Upper lobe of left lung (tissue), 6 donors: ENCODE results near the gene INSRR. TPM values are rescaled to one million over a fixed set of nuclear protein-coding genes. Genes with fewer than 3 reads are reported as not detected.

Source experiments
- ATAC-seq, 2 donors: fragments of 200-7000 bp; cut with Tn5 transposase; one replicate each; pipeline ENCODE4 v1.9.1; 2022; ENCODE audit warnings: mild to moderate bottlenecking in 2 of 2, moderate library complexity in 2 of 2; ENCODE audit not compliant: low FRiP score in 2 of 2
- DNase-seq, 2 donors: peaks; one replicate each; pipeline ENCODE4 v3.0.0-alpha.2; 2019 to 2020
- H3K27ac ChIP-seq, 4 donors: fragments of 200-600 bp; sonication (generic); one replicate each; pipeline ENCODE4 v1.5.1; 2016 to 2019
- H3K27me3 ChIP-seq, 4 donors: fragments of 200-600 bp; sonication (generic); one replicate each; pipeline ENCODE4 v1.5.1; 2017 to 2019
- H3K36me3 ChIP-seq, 4 donors: fragments of 200-600 bp; sonication (generic); one replicate each; pipeline ENCODE4 v1.5.1; 2016 to 2019
- H3K4me1 ChIP-seq, 4 donors: fragments of 200-600 bp; sonication (generic); one replicate each; pipeline ENCODE4 v1.5.1; 2018 to 2019
- H3K4me3 ChIP-seq, 4 donors: fragments of 200-600 bp; sonication (generic); one replicate each; pipeline ENCODE4 v1.5.1; 2017 to 2019; ENCODE audit warnings: mild to moderate bottlenecking in 2 of 4, moderate library complexity in 1 of 4
- H3K9me3 ChIP-seq, 4 donors: fragments of 200-600 bp; sonication (generic); one replicate each; pipeline ENCODE4 v1.5.1; 2018 to 2019
- CTCF ChIP-seq, 6 experiments: fragments of 450-650 bp in 4 of 6; fragments of 200-600 bp in 2 of 6; sonication (generic) in 2 of 6; IDR thresholded peaks; one replicate each; pipeline ENCODE4 v1.5.1; 2016 to 2019; ENCODE audit warnings: antibody characterized with exemption in 6 of 6
- EP300 ChIP-seq, 4 donors: sonication (generic); formaldehyde crosslinking; IDR thresholded peaks; one replicate each; pipeline ENCODE4 v1.5.1; 2017; ENCODE audit warnings: antibody characterized with exemption in 4 of 4, control low read depth in 2 of 4
- POLR2A ChIP-seq, 4 donors: fragments of 450-650 bp; IDR thresholded peaks; one replicate each; pipeline ENCODE4 v1.5.1; 2016 to 2017; ENCODE audit warnings: antibody characterized with exemption in 4 of 4, mild to moderate bottlenecking in 2 of 4
- POLR2AphosphoS5 ChIP-seq, 2 donors: sonication (generic); formaldehyde crosslinking; IDR thresholded peaks; one replicate each; pipeline ENCODE4 v1.5.1; 2017; ENCODE audit warnings: antibody characterized with exemption in 2 of 2
- WGBS, 2 donors: methylation state at CpG; one replicate each; pipeline ENCODE4 v1.1.5; 2017 to 2018; 5-methylcytosine and 5-hydroxymethylcytosine counted together
- total RNA-seq, 6 donors: library from RNA; depleted of rRNA in 4 of 6; stranded (reverse); fragments of >200 nt in 4 of 6; gene quantifications; one replicate each; pipeline versions ENCODE4 v1.1.0 to v1.2.1, GENCODE V29; 2016 to 2021
- donor health status: DM: no; HTN: no; CAD: no; lungs with moderate emphysema.
- donor health status: DM: no; HTN: yes; CAD: no; lungs with severe emphysema.

Gene INSRR
- total RNA-seq, 6 donors from 2014 or later = 0.03 to 0.22 TPM; not detected in 4

- Histone ChIP-seq H3K4me3 (no peak overlapping the region), H3K27ac (no peak overlapping the region), H3K9me3 (no peaks in the 10 kb centered on the region), H3K4me1 (no peaks in the 10 kb centered on the region), H3K36me3 (peaks cover 47 to 93% (median 82%) of the 10 kb centered on the region in 4 donors), H3K27me3 (no peaks in the 10 kb centered on the region)
- DNase-seq = no peak
- no peak for TF ChIP-seq CTCF (IDR thresholded peaks at IDR 0.05)
- no peak for TF ChIP-seq POLR2AphosphoS5 (IDR thresholded peaks at IDR 0.05)
- TF ChIP-seq POLR2A (IDR thresholded peaks at IDR 0.05) = no peak
- no peak for TF ChIP-seq EP300 (IDR thresholded peaks at IDR 0.05)
- no peak for ATAC-seq
- WGBS, 2 donors = 73 to 79% methylated on average over 7 of the region's 7 CpGs
Observed at GRCh38 chr1:156794506-156795373, 64.2 kb downstream of the INSRR start.

Other genes starting within 250 kb of the INSRR start
- gene HAPLN2, start 239.7 kb downstream of the INSRR start, total RNA-seq = 1 to 10 TPM in 1 of 6 donors, under 1 TPM in 2, not detected in 3; 0.14 to 5.0 (median 0.37) TPM
- gene BCAN, start 217.0 kb downstream of the INSRR start, total RNA-seq = under 1 TPM in 2 of 6 donors, not detected in 4; 0.11 to 0.13 TPM
- 10 to 100 TPM; 25.9 to 93.5 (median 34.3) TPM for gene NES, start 181.7 kb downstream of the INSRR start, total RNA-seq
- 1 to 10 TPM in 4 of 6 donors, under 1 TPM in 1, not detected in 1; 0.76 to 8.1 (median 3.9) TPM for gene CRABP2, start 153.5 kb downstream of the INSRR start, total RNA-seq
- 100 to 1,000 TPM in 1 of 6 donors, 10 to 100 TPM in 5; 23.4 to 131 (median 39.9) TPM for gene METTL25B, start 130.6 kb downstream of the INSRR start, total RNA-seq
- gene ISG20L2, start 130.4 kb downstream of the INSRR start, total RNA-seq = 10 to 100 TPM; 10.8 to 38.8 (median 22.9) TPM
- gene MRPL24, start 118.0 kb downstream of the INSRR start, total RNA-seq = 10 to 100 TPM; 19.6 to 52.5 (median 40.8) TPM
- 100 to 1,000 TPM; 129 to 231 (median 182) TPM for gene HDGF, start 107.4 kb downstream of the INSRR start, total RNA-seq
- 10 to 100 TPM; 36.5 to 52.4 (median 40.8) TPM for gene PRCC, start 91.6 kb downstream of the INSRR start, total RNA-seq
- 1 to 10 TPM; 2.3 to 8.4 (median 5.0) TPM for gene SH2D2A, start 42.3 kb downstream of the INSRR start, total RNA-seq
- 1 to 10 TPM in 3 of 6 donors, under 1 TPM in 1, not detected in 2; 0.30 to 1.4 (median 1.2) TPM for gene NTRK1, start 1.7 kb upstream of the INSRR start, total RNA-seq
- gene PEAR1, start 34.6 kb upstream of the INSRR start, total RNA-seq = 10 to 100 TPM in 4 of 6 donors, 1 to 10 TPM in 2; 8.4 to 33.5 (median 13.7) TPM
- gene LRRC71, start 61.5 kb upstream of the INSRR start, total RNA-seq = 10 to 100 TPM in 1 of 6 donors, 1 to 10 TPM in 4, under 1 TPM in 1; 0.49 to 13.9 (median 6.3) TPM
- 100 to 1,000 TPM in 1 of 6 donors, 10 to 100 TPM in 5; 39.2 to 170 (median 50.9) TPM for gene ARHGEF11, start 186.6 kb upstream of the INSRR start, total RNA-seq
- gene ETV3L, start 240.7 kb upstream of the INSRR start, total RNA-seq = not detected